ENCODE measurements around the gene CNTNAP5.

GRCh38 chr2:124283096-124283495, 258.0 kb downstream of the CNTNAP5 start:
- TF ChIP-seq CTCF (IDR thresholded peaks at IDR 0.05; ENCODE audit: low read depth, low read length) (no peak), EZH2phosphoT487 (IDR thresholded peaks at IDR 0.05; ENCODE audit: low read depth) (no peak)
